ENCODE measurements around the gene SYNE2.
"Not testable (repeated sequence)": the region's sequence is repeated elsewhere in the genome, so short reads cannot be mapped to it uniquely, and the experiment has no call there.

Gene SYNE2

GRCh38 chr14:64209444-64210131, 356.8 kb downstream of the SYNE2 start:
- DNase-seq (ENCODE audit: low read depth, low spot score): peak; percentile 12

GRCh38 chr14:64210216-64210615, 357.4 kb downstream of the SYNE2 start:
- no peak for TF ChIP-seq CTCF (IDR thresholded peaks at IDR 0.05; ENCODE audit: low read depth, low read length)
- no peak for DNase-seq (ENCODE audit: low read depth, low spot score)
- no peak overlapping the region for H3K4me3 ChIP-seq (ENCODE audit: low read depth, low read length)
- in situ Hi-C loops (cut with HindIII; ENCODE audit: low sequenced_read_pairs): no loop called here

More at GRCh38 chr14:64209444-64210131, 356.8 kb downstream of the SYNE2 start:
- no peak for TF ChIP-seq CTCF (IDR thresholded peaks at IDR 0.05; ENCODE audit: low read depth, low read length)
- in situ Hi-C loops (cut with HindIII; ENCODE audit: low sequenced_read_pairs): no loop called here
- no peak overlapping the region for H3K4me3 ChIP-seq (ENCODE audit: low read depth, low read length)

GRCh38 chr14:64210912-64211311, 358.1 kb downstream of the SYNE2 start:
- H3K4me3 ChIP-seq (ENCODE audit: low read depth, low read length); DNase-seq (ENCODE audit: low read depth, low spot score); in situ Hi-C loops (cut with HindIII; ENCODE audit: low sequenced_read_pairs): not testable (repeated sequence)

- H3K4me3 ChIP-seq (ENCODE audit: low read depth, low read length): no peak overlapping the region
- in situ Hi-C loops (cut with HindIII; ENCODE audit: low sequenced_read_pairs): no loop called here
- TF ChIP-seq CTCF (IDR thresholded peaks at IDR 0.05; ENCODE audit: low read depth, low read length): no peak
- DNase-seq (ENCODE audit: low read depth, low spot score): no peak
These were observed 359.9 kb downstream of the SYNE2 start for GRCh38 chr14:64212666-64213065.

- no peak for TF ChIP-seq CTCF (IDR thresholded peaks at IDR 0.05; ENCODE audit: low read depth, low read length)
- H3K4me3 ChIP-seq (ENCODE audit: low read depth, low read length): no peak overlapping the region
- in situ Hi-C loops (cut with HindIII; ENCODE audit: low sequenced_read_pairs): no loop called here
- DNase-seq (ENCODE audit: low read depth, low spot score): no peak
These were observed 360.3 kb downstream of the SYNE2 start for GRCh38 chr14:64213086-64213485.

GRCh38 chr14:64213853-64214570, 361.2 kb downstream of the SYNE2 start:
- in situ Hi-C loops (cut with HindIII; ENCODE audit: low sequenced_read_pairs): no loop called here
- DNase-seq (ENCODE audit: low read depth, low spot score): no peak
- TF ChIP-seq CTCF (IDR thresholded peaks at IDR 0.05; ENCODE audit: low read depth, low read length): no peak
- no peak overlapping the region for H3K4me3 ChIP-seq (ENCODE audit: low read depth, low read length)

GRCh38 chr14:64215274-64215673, 362.5 kb downstream of the SYNE2 start:
- no peak overlapping the region for H3K4me3 ChIP-seq (ENCODE audit: low read depth, low read length)
- in situ Hi-C loops (cut with HindIII; ENCODE audit: low sequenced_read_pairs): no loop called here
- no peak for TF ChIP-seq CTCF (IDR thresholded peaks at IDR 0.05; ENCODE audit: low read depth, low read length)
- DNase-seq (ENCODE audit: low read depth, low spot score): no peak

All from astrocyte of the spinal cord (primary cell).